PC-3 (cell line): ENCODE measurements around the gene STUB1.

ENCODE experiments used
- EZH2phosphoT487 ChIP-seq: fragments of 300-600 bp; sonication (generic); IDR thresholded peaks from 2 replicates; pipeline ENCODE4 v1.6.1; 2018; ENCODE audit warnings: mild to moderate bottlenecking, antibody characterized with exemption, low read length, borderline replicate concordance
- TF ChIP-seq, protein P1 (sequence below): fragments of 300-600 bp; sonication (generic); conservative IDR thresholded peaks from 2 replicates; pipeline ENCODE4 v1.5.1; 2017; ENCODE audit warnings: antibody characterized with exemption, low read depth, mild to moderate bottlenecking, low read length

GRCh38 chr16:634996-635395 lies 45.2 kb upstream of the STUB1 start:
- TF ChIP-seq, protein P1, sequence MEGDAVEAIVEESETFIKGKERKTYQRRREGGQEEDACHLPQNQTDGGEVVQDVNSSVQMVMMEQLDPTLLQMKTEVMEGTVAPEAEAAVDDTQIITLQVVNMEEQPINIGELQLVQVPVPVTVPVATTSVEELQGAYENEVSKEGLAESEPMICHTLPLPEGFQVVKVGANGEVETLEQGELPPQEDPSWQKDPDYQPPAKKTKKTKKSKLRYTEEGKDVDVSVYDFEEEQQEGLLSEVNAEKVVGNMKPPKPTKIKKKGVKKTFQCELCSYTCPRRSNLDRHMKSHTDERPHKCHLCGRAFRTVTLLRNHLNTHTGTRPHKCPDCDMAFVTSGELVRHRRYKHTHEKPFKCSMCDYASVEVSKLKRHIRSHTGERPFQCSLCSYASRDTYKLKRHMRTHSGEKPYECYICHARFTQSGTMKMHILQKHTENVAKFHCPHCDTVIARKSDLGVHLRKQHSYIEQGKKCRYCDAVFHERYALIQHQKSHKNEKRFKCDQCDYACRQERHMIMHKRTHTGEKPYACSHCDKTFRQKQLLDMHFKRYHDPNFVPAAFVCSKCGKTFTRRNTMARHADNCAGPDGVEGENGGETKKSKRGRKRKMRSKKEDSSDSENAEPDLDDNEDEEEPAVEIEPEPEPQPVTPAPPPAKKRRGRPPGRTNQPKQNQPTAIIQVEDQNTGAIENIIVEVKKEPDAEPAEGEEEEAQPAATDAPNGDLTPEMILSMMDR: no peak
- no peak for TF ChIP-seq EZH2phosphoT487
